Left lobe of liver (tissue), 2 donors: Measurements from ENCODE around the gene MCTP2. TPM values are rescaled to one million over a fixed set of nuclear protein-coding genes. Genes with fewer than 3 reads are reported as not detected.
A peak's percentile ranks its signal among the peaks of the same experiment; 100 is the strongest.
"Not testable (repeated sequence)": the region's sequence is repeated elsewhere in the genome, so short reads cannot be mapped to it uniquely, and the experiment has no call there.

ENCODE experiments used
- ATAC-seq: fragments of 200-7000 bp; cut with Tn5 transposase; one replicate; pipeline ENCODE4 v1.9.1; 2020; ENCODE audit warnings: mild to moderate bottlenecking, moderate library complexity
- DNase-seq: peaks from one replicate; pipeline ENCODE4 v3.0.0-alpha.2; 2020; ENCODE audit warnings: low spot score
- total RNA-seq: library from RNA; stranded (reverse); gene quantifications from one replicate; pipeline ENCODE4 v1.2.1, GENCODE V29; 2021
- donor health status: DM: no; HTN: no; CAD: no; lungs with moderate emphysema.
- donor health status: DM: no; HTN: yes; CAD: no.

Gene MCTP2
- total RNA-seq, 1 donor from 2014 or later: 6.5 TPM

- ATAC-seq (no peak), DNase-seq (no peak)
Measured at GRCh38 chr15:94485148-94485719, 253.9 kb downstream of the MCTP2 start.

- ATAC-seq: no peak
- DNase-seq: no peak
Measured at GRCh38 chr15:94487635-94488034, 256.3 kb downstream of the MCTP2 start.

- ATAC-seq: no peak
- no peak for DNase-seq
Measured at GRCh38 chr15:94493176-94493575, 261.8 kb downstream of the MCTP2 start.

GRCh38 chr15:94493586-94493985 lies 262.2 kb downstream of the MCTP2 start:
- not testable (repeated sequence) for ATAC-seq, DNase-seq

GRCh38 chr15:94494732-94495131 lies 263.4 kb downstream of the MCTP2 start:
- ATAC-seq (no peak), DNase-seq (no peak)

- ATAC-seq (no peak), DNase-seq (no peak)
Measured at GRCh38 chr15:94503293-94503692, 271.9 kb downstream of the MCTP2 start.

GRCh38 chr15:94509259-94509658 lies 277.9 kb downstream of the MCTP2 start:
- no peak for DNase-seq

GRCh38 chr15:94522125-94522524 lies 290.8 kb downstream of the MCTP2 start:
- DNase-seq (no peak), ATAC-seq (no peak)

More at GRCh38 chr15:94509259-94509658, 277.9 kb downstream of the MCTP2 start:
- ATAC-seq: no peak

- DNase-seq (no peak), ATAC-seq (no peak)
Measured at GRCh38 chr15:94523873-94524272, 292.5 kb downstream of the MCTP2 start.

- no peak for DNase-seq
- ATAC-seq: peak; percentile 44
Measured at GRCh38 chr15:94524565-94524964, 293.2 kb downstream of the MCTP2 start.

GRCh38 chr15:94526071-94526689 lies 294.8 kb downstream of the MCTP2 start:
- DNase-seq (no peak), ATAC-seq (no peak)

- peak; percentile 98 for ATAC-seq
- DNase-seq: peak; percentile 77
Measured at GRCh38 chr15:94532226-94532625, 300.9 kb downstream of the MCTP2 start.
